Trophoblast cell (in vitro differentiated cells and primary cell): ENCODE results near the gene ZNF227.
"Not testable (repeated sequence)": the region's sequence is repeated elsewhere in the genome, so short reads cannot be mapped to it uniquely, and the experiment has no call there.

ENCODE experiments used
- DNase-seq, 2 donors: peaks; one replicate each; pipeline ENCODE4 v3.0.0-alpha.2; 2016
- H2AFZ ChIP-seq: 2 replicates; pipeline ENCODE4 v1.6.1; 2013; ENCODE audit warnings: low read length, moderate library complexity, mild to moderate bottlenecking; ENCODE audit not compliant: insufficient read depth, poor library complexity
- H2AK5ac ChIP-seq: 2 replicates; pipeline ENCODE4 v1.6.1; 2013; ENCODE audit warnings: mild to moderate bottlenecking, low read length
- H2BK120ac ChIP-seq: 2 replicates; pipeline ENCODE4 v1.6.1; 2013; ENCODE audit warnings: low read length, mild to moderate bottlenecking, moderate library complexity; ENCODE audit not compliant: insufficient read depth, poor library complexity
- H2BK12ac ChIP-seq: 2 replicates; pipeline ENCODE4 v1.6.1; 2013; ENCODE audit warnings: mild to moderate bottlenecking, low read length, moderate library complexity
- H2BK5ac ChIP-seq: 2 replicates; pipeline ENCODE4 v1.6.1; 2013; ENCODE audit warnings: low read length, low read depth, moderate library complexity, mild to moderate bottlenecking; ENCODE audit not compliant: poor library complexity
- H3K14ac ChIP-seq: 2 replicates; pipeline ENCODE4 v1.6.1; 2013; ENCODE audit warnings: mild to moderate bottlenecking, low read length
- H3K18ac ChIP-seq: 2 replicates; pipeline ENCODE4 v1.6.1; 2013; ENCODE audit warnings: mild to moderate bottlenecking, low read length
- H3K23ac ChIP-seq: 2 replicates; pipeline ENCODE4 v1.6.1; 2013; ENCODE audit warnings: low read length
- H3K27ac ChIP-seq: 2 replicates; pipeline ENCODE4 v1.5.1; 2013; ENCODE audit warnings: low read depth, mild to moderate bottlenecking, inconsistent platforms, low read length, moderate library complexity
- H3K27me3 ChIP-seq: 2 replicates; pipeline ENCODE4 v1.6.1; 2013; ENCODE audit warnings: inconsistent platforms, mild to moderate bottlenecking, low read length, moderate library complexity; ENCODE audit not compliant: insufficient read depth
- H3K36me3 ChIP-seq, 2 experiments: 1 replicate in 1 of 2; 2 replicates in 1 of 2; pipeline ENCODE4 v1.6.1; 2013; ENCODE audit warnings: low read length in 2 of 2, mild to moderate bottlenecking in 2 of 2, moderate library complexity in 1 of 2; ENCODE audit not compliant: insufficient read depth in 2 of 2, control insufficient read depth in 1 of 2
- H3K4ac ChIP-seq: 2 replicates; pipeline ENCODE4 v1.6.1; 2013; ENCODE audit warnings: low read depth, mild to moderate bottlenecking, low read length, moderate library complexity
- H3K4me1 ChIP-seq, 2 experiments: 1 replicate in 1 of 2; 2 replicates in 1 of 2; pipeline ENCODE4 v1.6.1; 2013; ENCODE audit warnings: low read length in 2 of 2, mild to moderate bottlenecking in 2 of 2, moderate library complexity in 1 of 2; ENCODE audit not compliant: insufficient read depth in 2 of 2, control insufficient read depth in 1 of 2
- H3K4me2 ChIP-seq: 2 replicates; pipeline ENCODE4 v1.6.1; 2013; ENCODE audit warnings: inconsistent platforms, mild to moderate bottlenecking, low read length, moderate library complexity
- H3K4me3 ChIP-seq: 2 replicates; pipeline ENCODE4 v1.5.1; 2013; ENCODE audit warnings: mild to moderate bottlenecking, low read depth, low read length, inconsistent platforms
- H3K79me1 ChIP-seq: one replicate; pipeline ENCODE4 v1.6.1; 2013; ENCODE audit warnings: low read length
- H3K79me2 ChIP-seq: 2 replicates; pipeline ENCODE4 v1.6.1; 2013; ENCODE audit warnings: low read length, mild to moderate bottlenecking; ENCODE audit not compliant: control insufficient read depth, insufficient read depth, poor library complexity
- H3K9ac ChIP-seq: 2 replicates; pipeline ENCODE4 v1.6.1; 2013; ENCODE audit warnings: mild to moderate bottlenecking, low read length
- H3K9me3 ChIP-seq: 2 replicates; pipeline ENCODE4 v1.6.1; 2013; ENCODE audit warnings: low read depth, mild to moderate bottlenecking, control low read depth, inconsistent platforms, low read length; ENCODE audit not compliant: insufficient read depth
- H4K12ac ChIP-seq: 2 replicates; pipeline ENCODE4 v1.6.1; 2013; ENCODE audit warnings: low read depth, mild to moderate bottlenecking, low read length, moderate library complexity
- H4K8ac ChIP-seq: 2 replicates; pipeline ENCODE4 v1.6.1; 2013; ENCODE audit warnings: low read depth, mild to moderate bottlenecking, low read length, moderate library complexity
- H4K91ac ChIP-seq: one replicate; pipeline ENCODE4 v1.6.1; 2013; ENCODE audit warnings: low read depth, mild to moderate bottlenecking, low read length, moderate library complexity
- WGBS: extraction: QIAGEN DNeasy Blood & Tissue Kit; methylation state at CpG from one replicate; pipeline ENCODE4 v1.1.7; 2013; ENCODE audit warnings: missing lambda C conversion rate; ENCODE audit not compliant: insufficient read length, insufficient coverage; ENCODE audit errors: extremely low coverage; 5-methylcytosine and 5-hydroxymethylcytosine counted together

Gene ZNF227

DNA sequence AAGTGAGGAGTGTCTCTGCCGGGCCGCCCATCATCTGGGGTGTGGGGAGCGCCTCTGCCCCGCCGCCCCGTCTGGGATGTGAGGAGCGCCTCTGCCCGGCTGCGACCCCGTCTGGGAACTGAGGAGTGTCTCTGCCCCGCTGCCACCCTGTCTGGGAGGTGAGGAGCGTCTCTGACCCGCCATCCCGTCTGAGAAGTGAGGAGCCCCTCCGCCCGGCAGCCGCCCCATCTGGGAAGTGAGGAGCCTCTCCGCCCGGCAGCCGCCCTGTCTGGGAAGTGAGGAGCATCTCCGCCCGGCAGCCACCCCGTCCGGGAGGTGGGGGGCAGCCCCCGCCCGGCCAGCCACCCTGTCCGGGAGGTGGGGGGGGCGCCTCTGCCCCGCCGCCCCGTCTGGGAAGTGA is 8.5 kb upstream of the ZNF227 start:
- not testable (repeated sequence) for H3K4me1 ChIP-seq, H3K79me2 ChIP-seq, H2AFZ ChIP-seq, H3K4me3 ChIP-seq, H3K9ac ChIP-seq, H3K79me1 ChIP-seq, H4K12ac ChIP-seq, H2BK5ac ChIP-seq, H2BK120ac ChIP-seq, H3K4me2 ChIP-seq, H3K36me3 ChIP-seq, H3K18ac ChIP-seq, DNase-seq, H3K4ac ChIP-seq, H2BK12ac ChIP-seq, H3K14ac ChIP-seq, H3K9me3 ChIP-seq, H4K91ac ChIP-seq, H2AK5ac ChIP-seq, H4K8ac ChIP-seq, H3K27ac ChIP-seq, H3K27me3 ChIP-seq, H3K23ac ChIP-seq
- no CpG with 5 or more reads among the region's 31 CpGs for WGBS

DNA sequence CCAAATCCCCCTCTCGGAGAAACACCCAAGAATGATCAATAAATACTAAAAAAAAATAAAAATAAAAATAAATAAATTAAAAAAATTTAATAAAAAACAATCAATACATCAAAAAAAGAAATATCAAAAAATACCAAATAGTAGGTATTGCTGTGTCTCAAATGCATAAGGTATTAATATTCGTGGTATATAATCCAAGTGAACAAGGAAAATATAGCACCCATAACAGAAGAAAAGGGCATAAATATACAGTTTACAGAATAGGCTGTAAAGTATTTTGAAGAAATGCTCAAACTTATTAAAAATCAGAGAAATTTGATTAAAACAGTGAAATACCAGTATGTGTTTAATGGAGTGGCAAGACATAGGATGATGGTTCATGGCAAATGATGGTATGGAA is 7.6 kb upstream of the ZNF227 start:
- Histone ChIP-seq H4K8ac (no peak overlapping the region), H2AFZ (no peak overlapping the region), H3K18ac (no peak overlapping the region), H3K9ac (no peak overlapping the region), H4K91ac (no peak overlapping the region), H3K23ac (no peak overlapping the region), H2BK12ac (no peak overlapping the region), H3K79me2 (peaks cover 3% of the 10 kb centered on the region), H3K27me3 (no peaks in the 10 kb centered on the region), H3K9me3 (no peaks in the 10 kb centered on the region), H2BK120ac (no peak overlapping the region), H3K79me1 (peaks cover 3% of the 10 kb centered on the region), H3K36me3 (no peaks in the 10 kb centered on the region), H2AK5ac (no peak overlapping the region), H3K4me2 (no peak overlapping the region), H3K4me1 (no peaks in the 10 kb centered on the region), H2BK5ac (no peak overlapping the region), H4K12ac (no peak overlapping the region), H3K4me3 (no peak overlapping the region), H3K27ac (no peak overlapping the region), H3K4ac (no peak overlapping the region), H3K14ac (no peak overlapping the region)
- no peak for DNase-seq
- WGBS: no CpG with 5 or more reads among the region's 2 CpGs

DNA sequence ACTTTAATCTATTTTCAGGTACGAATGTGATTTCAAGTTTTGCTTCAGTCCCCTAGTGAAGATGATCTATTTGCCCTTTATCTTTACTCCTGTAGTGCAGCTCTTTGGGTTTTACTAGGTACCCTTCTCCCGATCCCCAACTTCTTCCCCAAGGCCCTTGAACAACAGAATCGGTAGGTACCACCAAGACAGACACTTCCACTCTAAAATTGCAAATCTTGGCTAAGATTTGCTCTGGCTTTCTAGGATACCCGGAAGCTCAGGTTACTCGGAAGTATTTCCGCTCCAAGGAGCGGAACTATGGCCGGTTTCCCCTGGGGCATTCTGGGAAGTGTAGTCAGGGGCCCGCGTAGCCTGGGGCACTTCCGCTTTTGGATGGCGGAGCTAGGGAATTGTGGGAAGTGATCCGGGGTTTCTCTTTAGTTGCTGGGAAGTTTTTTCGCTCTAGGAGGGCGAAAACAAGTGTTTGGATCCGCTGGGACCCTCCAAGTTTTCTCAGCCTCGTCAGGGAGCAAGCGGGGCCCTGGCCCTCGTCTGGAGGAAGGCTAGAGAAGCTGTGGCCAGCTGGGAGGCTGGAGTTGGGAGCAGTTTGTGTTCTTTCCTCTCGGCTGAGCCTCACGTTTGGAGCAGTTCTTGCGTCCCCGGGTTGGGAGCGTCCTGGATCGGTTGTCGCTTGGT is 5.1 kb upstream of the ZNF227 start:
- Histone ChIP-seq H3K79me2 (peaks cover 3% of the 10 kb centered on the region), H2BK12ac (no peak overlapping the region), H4K8ac (peak overlapping the region; percentile 98), H3K18ac (peak overlapping the region; percentile 45), H4K91ac (peak overlapping the region; percentile 79), H3K27me3 (no peaks in the 10 kb centered on the region), H4K12ac (peak overlapping the region; percentile 83), H3K4me1 (no peaks in the 10 kb centered on the region), H3K9ac (peak overlapping the region; percentile 81), H3K23ac (no peak overlapping the region), H3K4ac (peak overlapping the region; percentile 39), H3K36me3 (no peaks in the 10 kb centered on the region), H2BK120ac (peak overlapping the region; percentile 23), H2AK5ac (no peak overlapping the region), H2AFZ (peak overlapping the region; percentile 90), H3K79me1 (peaks cover 3% of the 10 kb centered on the region), H3K9me3 (no peaks in the 10 kb centered on the region), H3K4me2 (peak overlapping the region; percentile 90), H3K27ac (peak overlapping the region; percentile 24), H3K4me3 (peak overlapping the region; percentile 77), H2BK5ac (peak overlapping the region; percentile 54), H3K14ac (peak overlapping the region; percentile 38)
- WGBS: no CpG with 5 or more reads among the region's 26 CpGs
- peak; percentile 72 to 96 for DNase-seq

GRCh38 chr19:44212866-44213346 is 574 bp downstream of the ZNF227 start:
- no peak overlapping the region for H4K12ac ChIP-seq
- no peaks in the 10 kb centered on the region for H3K27me3 ChIP-seq
- H3K23ac ChIP-seq: no peak overlapping the region
- peak overlapping the region; percentile 81 for H3K4me2 ChIP-seq
- peak overlapping the region; percentile 100 for H2AFZ ChIP-seq
- DNase-seq: peak in 1 of 2 donors; percentile 10
- peak overlapping the region; percentile 81 for H3K9ac ChIP-seq
- H3K4me1 ChIP-seq: no peaks in the 10 kb centered on the region
- no peak overlapping the region for H2AK5ac ChIP-seq
- H3K14ac ChIP-seq: no peak overlapping the region
- H3K79me2 ChIP-seq: peaks cover 2% of the 10 kb centered on the region
- H3K4ac ChIP-seq: peak overlapping the region; percentile 46
- no peak overlapping the region for H3K27ac ChIP-seq
- peaks cover 2% of the 10 kb centered on the region for H3K79me1 ChIP-seq
- H3K9me3 ChIP-seq: no peaks in the 10 kb centered on the region
- no peak overlapping the region for H2BK12ac ChIP-seq
- H3K4me3 ChIP-seq: peak overlapping the region; percentile 90
- H2BK120ac ChIP-seq: no peak overlapping the region
- no CpG with 5 or more reads among the region's 15 CpGs for WGBS
- peak overlapping the region; percentile 98 for H4K8ac ChIP-seq
- peaks cover 2 to 9% of the 10 kb centered on the region in 2 experiments for H3K36me3 ChIP-seq
- H3K18ac ChIP-seq: no peak overlapping the region
- no peak overlapping the region for H4K91ac ChIP-seq
- H2BK5ac ChIP-seq: no peak overlapping the region
